Small intestine (tissue), 7 donors: ENCODE results near the gene DENND11. TPM values are rescaled to one million over a fixed set of nuclear protein-coding genes. Genes with fewer than 3 reads are reported as not detected.
A peak's percentile ranks its signal among the peaks of the same experiment; 100 is the strongest.

Source experiments
- DNase-seq, 2 donors: peaks; one replicate each; pipeline versions ENCODE4 v3.0.0 to v3.0.0-alpha.2; 2013
- FAIRE-seq: peaks from 2 replicates; lab custom pipeline; 2012; peaks lifted over from hg19 to GRCh38; lab: Jason Lieb, UNC
- H3K27ac ChIP-seq, 3 donors: one replicate each; pipeline ENCODE4 v1.5.1; 2013; ENCODE audit warnings: low read length in 2 of 3, mild to moderate bottlenecking in 2 of 3, control low read depth in 1 of 3, inconsistent platforms in 1 of 3, low read depth in 1 of 3, moderate library complexity in 1 of 3
- H3K27me3 ChIP-seq, 3 donors: one replicate each; pipeline ENCODE4 v1.6.1; 2013; ENCODE audit warnings: low read length in 3 of 3, inconsistent platforms in 1 of 3; ENCODE audit not compliant: control insufficient read depth in 3 of 3, insufficient read depth in 3 of 3
- H3K36me3 ChIP-seq, 3 donors: one replicate each; pipeline ENCODE4 v1.6.1; 2013; ENCODE audit warnings: low read length in 3 of 3, inconsistent platforms in 1 of 3, low read depth in 1 of 3, mild to moderate bottlenecking in 1 of 3, moderate library complexity in 1 of 3; ENCODE audit not compliant: control insufficient read depth in 3 of 3, insufficient read depth in 2 of 3
- H3K4me1 ChIP-seq, 3 donors: one replicate each; pipeline ENCODE4 v1.6.1; 2013; ENCODE audit warnings: low read length in 2 of 3, inconsistent platforms in 1 of 3, low read depth in 1 of 3, mild to moderate bottlenecking in 1 of 3, moderate library complexity in 1 of 3; ENCODE audit not compliant: control insufficient read depth in 3 of 3, insufficient read depth in 2 of 3
- H3K4me3 ChIP-seq, 3 donors: one replicate each; pipeline ENCODE4 v1.5.1; 2013; ENCODE audit warnings: low read length in 3 of 3, control low read depth in 1 of 3, inconsistent platforms in 1 of 3, low read depth in 1 of 3, mild to moderate bottlenecking in 1 of 3, moderate library complexity in 1 of 3
- H3K9me3 ChIP-seq, 2 donors: one replicate each; pipeline ENCODE4 v1.6.1; 2013; ENCODE audit warnings: low read depth in 1 of 2, low read length in 1 of 2; ENCODE audit not compliant: control insufficient read depth in 2 of 2, insufficient read depth in 1 of 2
- WGBS, 3 donors: extraction: QIAGEN DNeasy Blood & Tissue Kit; methylation state at CpG; one replicate each; pipeline ENCODE4 v1.1.7; 2013; 5-methylcytosine and 5-hydroxymethylcytosine counted together
- polyA plus RNA-seq, 4 donors: library from polyadenylated mRNA; stranded (reverse) in 3 of 4; unstranded in 1 of 4; fragments of 200-250 nt in 3 of 4; fragments of 120-200 nt in 1 of 4; gene quantifications; one replicate each; pipeline versions ENCODE4 v1.2.1 to v1.2.3, GENCODE V29; 2013
- donor health status: healthy with polysubstance abuse.
- donor health status: control.
- donor health status: control.
- donor health status: Bipolar disorder and iron deficiency.
- donor health status: healthy.

The DENND11 gene
- polyA plus RNA-seq, 4 donors: 3.8 to 54.6 (median 7.1) TPM

- FAIRE-seq (no peak), DNase-seq (peak; percentile 80 to 83)
- Histone ChIP-seq H3K36me3 (peaks cover 1 to 20% (median 2%) of the 10 kb centered on the region in 3 donors), H3K4me3 (no peak overlapping the region), H3K9me3 (no peaks in the 10 kb centered on the region), H3K27ac (no peak overlapping the region), H3K4me1 (no peaks in the 10 kb centered on the region), H3K27me3 (no peaks in the 10 kb centered on the region)
- 34 to 39% (median 34%) methylated on average over 3 of the region's 3 CpGs for WGBS, 3 donors
These were observed 47.4 kb downstream of the DENND11 start for GRCh38 chr7:141654551-141654950.

- Histone ChIP-seq H3K4me1 (no peaks in the 10 kb centered on the region), H3K4me3 (no peak overlapping the region), H3K36me3 (peaks cover 0 to 20% (median 2%) of the 10 kb centered on the region in 3 donors), H3K9me3 (no peaks in the 10 kb centered on the region), H3K27me3 (no peaks in the 10 kb centered on the region), H3K27ac (no peak overlapping the region)
- FAIRE-seq: no peak
- 67 to 80% (median 68%) methylated on average over 3 of the region's 3 CpGs for WGBS, 3 donors
- DNase-seq: no peak
These were observed 49.3 kb downstream of the DENND11 start for GRCh38 chr7:141652691-141653090.

Other genes starting within 250 kb of the DENND11 start
- 10 to 100 TPM in 2 of 4 donors, 1 to 10 TPM in 2; 3.2 to 23.3 (median 7.3) TPM for gene AGK, start 150.8 kb downstream of the DENND11 start, polyA plus RNA-seq
- gene WEE2, start 6.2 kb upstream of the DENND11 start, polyA plus RNA-seq: 1 to 10 TPM in 1 of 4 donors, not detected in 3; 2.1 TPM
- gene SSBP1, start 36.2 kb upstream of the DENND11 start, polyA plus RNA-seq: 100 to 1,000 TPM; 131 to 221 (median 151) TPM
- gene TAS2R3, start 61.9 kb upstream of the DENND11 start, polyA plus RNA-seq: under 1 TPM in 2 of 4 donors, not detected in 2; 0.10 to 0.24 TPM
- gene TAS2R4, start 74.5 kb upstream of the DENND11 start, polyA plus RNA-seq: 1 to 10 TPM in 1 of 4 donors, under 1 TPM in 2, not detected in 1; 0.15 to 2.3 (median 0.22) TPM
- 1 to 10 TPM in 1 of 4 donors, under 1 TPM in 1, not detected in 2; 0.40 to 4.9 TPM for gene TAS2R5, start 88.1 kb upstream of the DENND11 start, polyA plus RNA-seq
- under 1 TPM in 1 of 4 donors, not detected in 3; 0.38 TPM for gene PRSS37, start 139.3 kb upstream of the DENND11 start, polyA plus RNA-seq
- gene OR9A4, start 214.2 kb upstream of the DENND11 start, polyA plus RNA-seq: not detected
- under 1 TPM in 2 of 4 donors, not detected in 2; 0.01 to 0.09 TPM for gene CLEC5A, start 244.8 kb upstream of the DENND11 start, polyA plus RNA-seq